ENCODE data around the gene GMCL1.
"Not testable (repeated sequence)": the region's sequence is repeated elsewhere in the genome, so short reads cannot be mapped to it uniquely, and the experiment has no call there.

The GMCL1 gene

GRCh38 chr2:69863298-69863697 is 33.8 kb downstream of the GMCL1 start:
- no peak for DNase-seq

- DNase-seq, result no peak
Observed at GRCh38 chr2:69888451-69888850, 59.0 kb downstream of the GMCL1 start.

- no peak for DNase-seq
Observed at GRCh38 chr2:69889302-69889701, 59.8 kb downstream of the GMCL1 start.

- DNase-seq, result no peak
Observed at GRCh38 chr2:69890881-69891280, 61.4 kb downstream of the GMCL1 start.

GRCh38 chr2:69892838-69893424 is 63.5 kb downstream of the GMCL1 start:
- not testable (repeated sequence) for DNase-seq

GRCh38 chr2:69893684-69894551 is 64.5 kb downstream of the GMCL1 start, which contains the start of gene SNRNP27:
Gene SNRNP27 (plus strand): TSS chr2:69893956. CDS start chr2:69893985, 29 bp downstream.
- peak; percentile 71 for DNase-seq

GRCh38 chr2:69894737-69895136 is 65.3 kb downstream of the GMCL1 start:
- DNase-seq, result not testable (repeated sequence)

- no peak for DNase-seq
Observed at GRCh38 chr2:69902213-69902922, 72.9 kb downstream of the GMCL1 start.

- DNase-seq, result no peak
Observed at GRCh38 chr2:69907216-69907615, 77.8 kb downstream of the GMCL1 start.

- DNase-seq, result no peak
Observed at GRCh38 chr2:69911985-69912563, 82.6 kb downstream of the GMCL1 start.

- DNase-seq, result no peak
Observed at GRCh38 chr2:69914164-69914949, 84.9 kb downstream of the GMCL1 start.

- DNase-seq, result peak; percentile 99
Observed at GRCh38 chr2:69914950-69915945, 85.8 kb downstream of the GMCL1 start, which contains the start of gene MXD1. Gene MXD1 (plus strand): TSS chr2:69915109. CDS start chr2:69915331, 222 bp downstream.

GRCh38 chr2:69916106-69916505 is 86.6 kb downstream of the GMCL1 start:
- DNase-seq, result no peak

GRCh38 chr2:69917852-69918251 is 88.4 kb downstream of the GMCL1 start:
- DNase-seq, result no peak

- DNase-seq, result no peak
Observed at GRCh38 chr2:69918401-69918800, 88.9 kb downstream of the GMCL1 start.

- DNase-seq, result no peak
Observed at GRCh38 chr2:69923116-69923515, 93.7 kb downstream of the GMCL1 start.

GRCh38 chr2:69926849-69927515 is 97.5 kb downstream of the GMCL1 start:
- DNase-seq, result no peak
